Measurements from ENCODE around the gene CIDEC.

- TF ChIP-seq CTCF (IDR thresholded peaks at IDR 0.05): no peak
- no peak for TF ChIP-seq POLR2A (IDR thresholded peaks at IDR 0.05)
- TF ChIP-seq POLR2AphosphoS5 (IDR thresholded peaks at IDR 0.05): no peak
Observed at GRCh38 chr3:9916346-9916733, 36.3 kb upstream of the CIDEC start.
